HL-60 (cell line): ENCODE data around the gene PKN2.

Source experiments
- GABPA ChIP-seq: IDR thresholded peaks from 2 replicates; pipeline ENCODE4 v1.6.1; 2012; ENCODE audit warnings: low read depth
- POLR2AphosphoS5 ChIP-seq: IDR thresholded peaks from 2 replicates; pipeline ENCODE4 v1.6.1; 2012; ENCODE audit warnings: low read depth
- TF ChIP-seq, protein P1 (sequence below): IDR thresholded peaks from one replicate; pipeline ENCODE4 v1.5.1; 2011; ENCODE audit warnings: low read length, control low read depth, inconsistent platforms; ENCODE audit not compliant: insufficient read depth
- TF ChIP-seq, protein P2 (sequence below): IDR thresholded peaks from 2 replicates; pipeline ENCODE4 v1.6.1; 2012; ENCODE audit warnings: low read depth; ENCODE audit not compliant: insufficient replicate concordance

DNA sequence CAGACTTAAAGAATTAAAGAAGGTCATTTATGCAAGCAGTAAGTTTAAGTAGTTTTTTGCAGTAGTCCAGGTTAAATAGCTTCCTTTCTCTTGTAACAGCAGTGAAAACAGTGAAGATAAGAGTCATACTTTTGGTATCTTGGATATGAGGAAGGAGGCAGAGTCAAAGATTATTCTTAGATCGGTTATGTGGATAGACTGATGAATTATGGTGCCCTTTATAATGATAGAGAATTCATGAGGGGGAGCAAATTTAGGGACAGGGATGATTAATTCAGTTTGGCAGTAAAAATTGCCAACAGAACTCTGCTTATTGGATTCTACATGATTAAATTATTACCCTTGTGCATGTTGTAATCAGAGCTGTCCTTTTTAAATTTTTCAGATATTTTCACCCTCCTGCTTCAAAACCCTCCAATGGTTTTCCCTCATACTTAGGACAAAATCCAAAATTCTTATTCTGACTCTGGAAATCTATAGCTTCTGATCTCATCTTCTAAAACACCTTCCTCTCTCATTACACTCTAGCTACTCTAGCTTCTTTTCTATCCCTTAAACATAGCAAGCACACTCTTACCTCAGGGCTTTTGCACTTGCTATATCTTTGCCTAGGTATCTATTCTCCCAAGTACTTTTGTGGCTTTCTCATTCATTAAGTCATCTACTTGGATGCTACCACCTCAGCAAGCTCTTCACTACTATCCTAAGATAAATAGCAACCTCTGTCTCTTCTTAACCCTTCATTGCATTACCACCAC is 79.8 kb downstream of the PKN2 start:
- TF ChIP-seq, protein P1, sequence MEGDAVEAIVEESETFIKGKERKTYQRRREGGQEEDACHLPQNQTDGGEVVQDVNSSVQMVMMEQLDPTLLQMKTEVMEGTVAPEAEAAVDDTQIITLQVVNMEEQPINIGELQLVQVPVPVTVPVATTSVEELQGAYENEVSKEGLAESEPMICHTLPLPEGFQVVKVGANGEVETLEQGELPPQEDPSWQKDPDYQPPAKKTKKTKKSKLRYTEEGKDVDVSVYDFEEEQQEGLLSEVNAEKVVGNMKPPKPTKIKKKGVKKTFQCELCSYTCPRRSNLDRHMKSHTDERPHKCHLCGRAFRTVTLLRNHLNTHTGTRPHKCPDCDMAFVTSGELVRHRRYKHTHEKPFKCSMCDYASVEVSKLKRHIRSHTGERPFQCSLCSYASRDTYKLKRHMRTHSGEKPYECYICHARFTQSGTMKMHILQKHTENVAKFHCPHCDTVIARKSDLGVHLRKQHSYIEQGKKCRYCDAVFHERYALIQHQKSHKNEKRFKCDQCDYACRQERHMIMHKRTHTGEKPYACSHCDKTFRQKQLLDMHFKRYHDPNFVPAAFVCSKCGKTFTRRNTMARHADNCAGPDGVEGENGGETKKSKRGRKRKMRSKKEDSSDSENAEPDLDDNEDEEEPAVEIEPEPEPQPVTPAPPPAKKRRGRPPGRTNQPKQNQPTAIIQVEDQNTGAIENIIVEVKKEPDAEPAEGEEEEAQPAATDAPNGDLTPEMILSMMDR: no peak
- TF ChIP-seq POLR2AphosphoS5: no peak
- TF ChIP-seq, protein P2, sequence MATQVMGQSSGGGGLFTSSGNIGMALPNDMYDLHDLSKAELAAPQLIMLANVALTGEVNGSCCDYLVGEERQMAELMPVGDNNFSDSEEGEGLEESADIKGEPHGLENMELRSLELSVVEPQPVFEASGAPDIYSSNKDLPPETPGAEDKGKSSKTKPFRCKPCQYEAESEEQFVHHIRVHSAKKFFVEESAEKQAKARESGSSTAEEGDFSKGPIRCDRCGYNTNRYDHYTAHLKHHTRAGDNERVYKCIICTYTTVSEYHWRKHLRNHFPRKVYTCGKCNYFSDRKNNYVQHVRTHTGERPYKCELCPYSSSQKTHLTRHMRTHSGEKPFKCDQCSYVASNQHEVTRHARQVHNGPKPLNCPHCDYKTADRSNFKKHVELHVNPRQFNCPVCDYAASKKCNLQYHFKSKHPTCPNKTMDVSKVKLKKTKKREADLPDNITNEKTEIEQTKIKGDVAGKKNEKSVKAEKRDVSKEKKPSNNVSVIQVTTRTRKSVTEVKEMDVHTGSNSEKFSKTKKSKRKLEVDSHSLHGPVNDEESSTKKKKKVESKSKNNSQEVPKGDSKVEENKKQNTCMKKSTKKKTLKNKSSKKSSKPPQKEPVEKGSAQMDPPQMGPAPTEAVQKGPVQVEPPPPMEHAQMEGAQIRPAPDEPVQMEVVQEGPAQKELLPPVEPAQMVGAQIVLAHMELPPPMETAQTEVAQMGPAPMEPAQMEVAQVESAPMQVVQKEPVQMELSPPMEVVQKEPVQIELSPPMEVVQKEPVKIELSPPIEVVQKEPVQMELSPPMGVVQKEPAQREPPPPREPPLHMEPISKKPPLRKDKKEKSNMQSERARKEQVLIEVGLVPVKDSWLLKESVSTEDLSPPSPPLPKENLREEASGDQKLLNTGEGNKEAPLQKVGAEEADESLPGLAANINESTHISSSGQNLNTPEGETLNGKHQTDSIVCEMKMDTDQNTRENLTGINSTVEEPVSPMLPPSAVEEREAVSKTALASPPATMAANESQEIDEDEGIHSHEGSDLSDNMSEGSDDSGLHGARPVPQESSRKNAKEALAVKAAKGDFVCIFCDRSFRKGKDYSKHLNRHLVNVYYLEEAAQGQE: no peak
- no peak for TF ChIP-seq GABPA
